T follicular helper cell (primary cell): ENCODE measurements around the gene SMAD3.
"Not testable (repeated sequence)": the region's sequence is repeated elsewhere in the genome, so short reads cannot be mapped to it uniquely, and the experiment has no call there.

Experiments
- DNase-seq: peaks from one replicate; pipeline ENCODE4 v3.0.0-alpha.2; 2020; ENCODE audit warnings: low read depth

Gene SMAD3

DNA sequence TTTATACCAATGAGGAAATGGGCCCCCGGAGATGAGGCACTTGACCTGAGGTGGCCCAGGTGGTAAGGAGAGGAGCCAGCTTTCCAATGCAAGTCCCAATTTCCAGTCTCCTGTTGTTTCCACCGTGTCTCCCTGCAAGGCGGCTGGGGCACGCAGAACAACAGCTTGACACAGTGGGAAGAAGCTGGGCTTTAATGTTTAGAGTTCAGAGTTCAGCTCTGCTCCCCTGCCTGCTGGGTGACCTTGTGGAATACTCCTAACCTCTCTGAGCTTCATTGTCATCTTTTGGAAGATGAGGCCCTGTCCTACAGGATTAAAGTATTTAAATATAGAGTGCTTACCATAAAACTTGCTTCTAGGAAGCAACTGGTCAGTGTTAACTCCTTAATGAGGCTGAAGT, 80.3 kb downstream of the SMAD3 start:
- DNase-seq, result no peak

DNA sequence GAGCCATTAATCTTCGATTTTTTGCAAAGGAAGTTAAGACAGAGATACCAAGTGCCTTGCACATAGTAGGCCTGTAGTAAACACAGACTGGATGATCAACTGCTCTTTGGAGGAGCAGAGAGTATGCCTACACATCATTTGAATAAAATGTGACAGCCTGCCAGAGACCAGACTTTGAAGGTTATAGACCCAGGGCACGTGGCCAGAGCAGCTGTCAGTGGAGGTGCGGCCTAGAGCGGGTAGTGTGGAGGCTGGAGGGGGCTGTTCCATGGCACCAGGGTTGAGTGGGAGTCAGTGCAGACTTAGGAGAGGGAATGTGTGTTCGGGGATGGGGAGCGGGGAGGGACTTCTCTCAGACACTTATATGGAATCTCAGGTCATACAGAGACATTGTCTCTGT, 80.8 kb downstream of the SMAD3 start:
- DNase-seq, result no peak

DNA sequence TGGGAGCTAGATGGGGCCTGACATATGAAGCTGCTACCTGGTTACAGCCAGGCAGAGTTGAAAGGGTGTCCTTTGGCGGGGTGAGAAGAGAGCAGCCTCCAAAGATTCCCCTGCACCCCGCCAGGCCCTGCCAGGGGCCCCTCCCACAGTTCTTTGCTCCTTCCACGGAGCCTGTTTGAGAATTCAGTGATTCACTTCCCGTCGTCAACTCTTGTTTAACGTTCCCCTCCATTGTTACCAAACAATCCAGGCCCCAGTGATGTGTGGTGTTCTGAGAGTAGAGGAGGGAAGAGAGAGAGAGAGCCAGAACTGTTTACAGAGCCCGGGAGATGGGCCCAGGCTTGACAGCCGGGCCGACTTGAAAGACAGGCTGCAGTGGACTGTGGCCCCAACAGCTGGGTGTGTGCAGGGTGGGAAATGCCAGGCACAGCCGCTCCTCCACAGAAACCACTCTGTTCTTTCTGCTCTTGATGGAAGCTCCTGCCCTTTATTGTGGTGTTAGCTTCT, 81.5 kb downstream of the SMAD3 start:
- peak; percentile 20 for DNase-seq

DNA sequence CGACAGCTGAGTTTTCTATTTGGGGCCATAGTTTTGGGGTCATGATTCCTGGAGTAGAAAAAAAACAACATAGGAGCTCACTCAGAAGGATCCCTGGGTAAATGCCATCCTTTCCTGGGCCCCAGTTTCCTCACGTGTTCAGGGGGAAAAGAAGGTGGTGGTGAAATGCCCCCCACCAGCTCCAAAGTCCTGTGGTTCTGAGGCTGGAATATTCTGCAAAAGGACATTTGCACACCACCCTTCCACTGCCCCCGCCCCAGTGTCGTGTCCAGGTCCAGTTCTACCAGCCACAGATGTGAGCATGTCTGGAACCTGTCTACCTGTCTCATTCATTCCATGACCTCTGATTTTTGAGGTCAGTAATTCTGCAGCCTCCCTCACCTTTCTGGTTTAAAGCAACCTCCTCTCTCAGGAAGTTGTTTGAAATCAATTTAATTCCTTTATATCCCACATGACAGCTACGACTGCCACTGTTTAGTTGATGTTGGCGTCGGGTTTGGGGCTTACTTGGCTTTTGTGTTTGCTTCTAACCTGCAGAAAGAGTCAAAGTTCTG, 82.1 kb downstream of the SMAD3 start:
- DNase-seq, result no peak

DNA sequence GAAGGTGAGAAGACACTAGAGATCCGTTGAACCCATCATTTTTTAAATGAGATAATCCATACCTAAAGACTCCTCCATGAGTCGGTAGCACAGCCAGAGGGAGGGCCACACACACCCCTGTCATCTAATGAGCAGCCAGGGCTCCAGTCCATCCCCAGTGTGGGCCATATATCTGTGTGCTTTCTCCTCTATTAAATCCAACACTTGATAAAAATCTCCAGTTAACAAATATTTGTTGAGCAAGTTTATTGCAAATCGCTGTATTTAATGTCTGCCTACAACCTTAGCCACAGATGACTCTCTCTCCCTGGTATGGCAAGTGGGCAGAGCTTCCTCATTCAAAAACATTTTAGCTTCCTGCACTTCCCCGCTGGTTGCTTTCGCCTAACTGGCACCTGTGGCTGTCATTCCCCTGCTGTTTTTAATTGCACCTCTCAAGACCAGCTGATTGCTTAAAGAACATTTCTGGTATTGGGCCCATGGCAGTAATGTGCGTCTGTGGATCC, 82.8 kb downstream of the SMAD3 start:
- no peak for DNase-seq

DNA sequence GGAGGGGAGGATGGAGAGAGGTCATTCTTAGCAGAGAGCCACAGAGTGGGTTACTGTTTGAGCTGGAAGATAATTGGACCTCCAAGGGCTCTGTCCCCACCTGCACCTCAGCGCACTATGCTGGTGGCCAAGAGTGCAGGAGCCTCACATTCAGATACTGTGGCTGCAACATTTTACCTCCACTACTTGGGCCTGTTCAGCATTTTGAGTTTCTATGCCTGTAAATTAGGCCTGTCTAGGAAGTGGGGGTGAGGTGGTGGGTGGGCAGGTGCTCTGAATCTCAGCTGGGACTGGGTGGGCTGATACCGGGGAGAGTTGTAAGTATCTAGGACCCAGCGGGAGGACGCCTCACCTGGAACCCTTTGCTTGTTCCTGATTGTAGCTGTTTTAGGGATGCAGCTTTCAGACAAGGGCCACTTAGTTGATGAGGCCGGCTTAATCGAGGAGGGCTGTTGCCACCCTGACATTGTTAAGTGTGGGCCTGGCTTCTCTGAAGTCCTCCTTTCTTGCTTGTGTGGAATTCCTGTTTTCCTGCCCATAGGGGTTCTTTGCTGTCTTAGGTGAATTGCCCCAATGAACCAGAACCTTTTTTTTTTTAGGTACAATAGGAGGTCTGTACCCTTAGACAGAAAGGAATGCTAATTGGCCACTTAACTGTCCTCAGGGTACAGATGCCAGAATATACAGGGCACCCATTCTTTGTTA, 83.8 kb downstream of the SMAD3 start:
- no peak for DNase-seq

DNA sequence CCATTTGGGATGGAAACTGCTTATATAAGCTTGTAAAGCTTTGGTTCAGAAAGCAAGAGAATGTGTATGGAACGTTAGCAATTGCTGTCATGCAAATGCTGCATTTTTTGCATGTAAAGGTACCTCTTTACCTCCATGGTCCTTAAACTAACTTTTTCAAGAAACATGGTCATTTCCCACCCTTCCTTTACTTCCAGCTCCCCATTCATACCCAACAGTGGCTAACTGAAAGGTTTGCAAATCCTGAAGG, 84.3 kb downstream of the SMAD3 start:
- no peak for DNase-seq

DNA sequence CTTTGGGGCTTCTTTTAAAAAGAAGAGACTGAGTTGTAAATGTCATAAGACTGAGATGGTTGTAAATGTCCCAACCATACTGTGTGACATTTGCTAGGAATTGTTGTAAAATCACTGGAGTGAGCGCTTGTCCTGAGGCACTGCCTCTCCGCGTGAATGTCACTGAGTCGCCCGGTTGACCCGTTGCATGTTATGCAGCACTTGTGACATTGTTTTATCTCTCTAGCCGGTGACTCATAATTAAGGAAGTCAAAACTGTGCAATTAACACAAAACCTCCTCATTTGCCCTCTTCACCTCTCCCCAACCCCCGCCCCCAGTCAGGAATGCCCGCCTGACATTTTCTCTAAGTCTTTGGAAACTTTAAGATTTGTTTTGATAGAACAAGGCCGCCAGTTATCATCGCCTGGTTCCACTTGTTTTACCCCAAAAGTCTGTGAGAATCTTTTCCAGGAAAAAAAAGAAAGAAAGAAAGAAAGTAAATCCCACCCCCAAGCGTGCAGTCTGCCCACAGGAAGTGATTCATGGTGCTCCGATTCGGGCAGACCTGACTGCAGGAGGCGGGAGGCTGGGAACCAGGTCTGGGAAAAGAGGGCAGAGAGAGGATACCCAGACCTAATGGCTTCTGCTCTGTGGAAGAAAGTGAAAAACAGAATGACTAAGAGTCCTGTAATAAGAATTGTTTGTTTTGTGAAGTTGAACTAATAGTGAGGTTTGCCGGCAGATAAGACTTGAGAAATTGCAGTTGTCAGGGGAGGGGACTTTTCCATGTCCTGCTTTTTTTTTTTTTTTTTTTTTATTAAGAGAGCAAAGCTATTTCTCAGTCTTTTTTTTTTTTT, 84.8 kb downstream of the SMAD3 start:
- no peak for DNase-seq

DNA sequence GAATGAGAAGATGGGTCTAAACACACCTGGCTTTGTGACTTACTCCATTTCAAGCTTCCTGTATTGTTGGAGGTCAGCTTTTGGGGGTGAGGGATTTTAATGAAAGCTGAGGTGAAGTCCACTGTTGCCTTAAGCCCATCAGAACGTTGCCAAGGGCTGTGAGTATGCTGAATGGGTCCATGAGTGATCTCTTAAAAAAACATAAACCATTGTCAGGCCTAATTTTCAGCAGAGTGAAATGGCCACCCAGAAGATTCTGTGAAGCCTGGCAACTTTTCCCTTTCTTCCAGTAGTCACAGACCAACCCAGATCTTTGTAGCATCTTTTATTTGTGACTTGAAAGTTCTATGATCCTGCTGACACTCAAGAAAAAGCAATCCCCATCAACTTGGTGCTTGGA, 87.0 kb downstream of the SMAD3 start:
- DNase-seq, result no peak

DNA sequence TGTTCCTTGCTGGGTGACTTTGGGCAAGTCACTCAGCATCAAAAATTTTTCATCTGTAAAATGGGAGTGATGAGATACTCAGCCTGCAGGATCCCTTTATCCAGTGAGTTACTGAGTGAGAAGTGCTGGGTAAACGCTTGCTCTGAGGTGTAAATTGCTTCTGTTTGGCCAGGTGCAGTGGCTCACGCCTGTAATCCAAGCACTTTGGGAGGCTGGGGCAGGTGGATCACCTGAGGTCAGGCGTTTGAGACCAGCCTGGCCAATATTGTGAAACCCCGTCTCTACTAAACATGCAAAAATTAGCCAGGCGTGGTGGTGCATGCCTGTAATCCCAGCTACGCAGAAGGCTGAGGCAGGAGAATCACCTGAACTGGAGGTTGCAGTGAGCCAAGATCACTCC, 87.6 kb downstream of the SMAD3 start:
- DNase-seq, result not testable (repeated sequence)

DNA sequence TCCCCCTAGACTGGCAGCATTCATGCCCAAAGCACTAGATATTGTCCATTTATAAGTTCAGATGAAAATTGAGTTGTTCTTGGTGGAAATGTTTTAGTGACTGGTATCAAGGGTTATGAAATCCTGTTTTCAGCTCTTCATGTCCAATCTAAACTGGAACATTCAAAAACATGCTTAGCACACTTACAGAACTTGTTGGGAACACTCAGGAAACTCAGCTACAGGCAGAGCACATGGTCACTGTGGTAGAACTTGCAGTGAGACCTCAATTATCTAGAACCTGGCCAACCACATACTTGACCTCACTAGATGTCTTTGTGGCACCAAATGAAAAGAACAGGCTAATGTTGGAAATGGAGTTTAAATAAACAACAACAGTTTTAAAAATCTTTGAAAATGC, 88.8 kb downstream of the SMAD3 start:
- no peak for DNase-seq

DNA sequence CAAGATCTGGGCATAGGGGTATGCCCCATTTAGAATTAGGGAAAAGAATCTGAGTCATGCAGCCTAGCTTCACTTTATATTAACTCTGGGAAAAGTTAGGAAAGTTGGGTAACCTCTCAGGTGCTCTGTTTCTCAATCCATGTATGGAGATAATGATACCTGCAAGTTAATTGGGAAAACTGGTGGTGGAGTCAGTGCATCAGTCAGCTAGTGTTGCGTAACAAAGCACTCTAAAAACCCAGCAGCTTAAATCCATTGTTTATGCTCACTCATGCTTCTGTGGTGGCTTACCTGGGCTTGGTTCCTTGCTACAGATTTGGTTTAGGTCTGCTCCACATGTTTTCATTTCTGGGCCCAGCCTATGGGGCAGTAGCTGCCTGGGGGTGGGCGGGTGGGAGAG, 91.0 kb downstream of the SMAD3 start:
- DNase-seq, result no peak

DNA sequence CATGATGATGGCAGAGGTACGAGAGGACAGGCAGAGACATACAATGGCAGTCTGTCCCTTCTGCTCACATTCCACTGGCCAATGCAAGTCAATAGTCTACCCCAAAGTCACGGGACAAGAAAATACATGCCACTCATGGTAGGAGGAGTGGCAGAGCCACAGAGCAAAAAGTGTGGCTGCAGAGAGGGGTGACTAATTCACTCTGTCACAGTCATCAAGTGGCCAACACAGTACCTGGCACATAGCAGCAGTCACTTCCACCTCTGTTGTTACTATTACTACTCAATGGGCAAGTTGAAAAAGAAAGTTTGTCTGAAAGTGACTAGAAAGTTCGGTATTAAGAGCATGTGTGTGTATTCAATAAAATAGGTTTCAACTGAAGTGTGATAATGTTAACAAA, 91.4 kb downstream of the SMAD3 start:
- no peak for DNase-seq

DNA sequence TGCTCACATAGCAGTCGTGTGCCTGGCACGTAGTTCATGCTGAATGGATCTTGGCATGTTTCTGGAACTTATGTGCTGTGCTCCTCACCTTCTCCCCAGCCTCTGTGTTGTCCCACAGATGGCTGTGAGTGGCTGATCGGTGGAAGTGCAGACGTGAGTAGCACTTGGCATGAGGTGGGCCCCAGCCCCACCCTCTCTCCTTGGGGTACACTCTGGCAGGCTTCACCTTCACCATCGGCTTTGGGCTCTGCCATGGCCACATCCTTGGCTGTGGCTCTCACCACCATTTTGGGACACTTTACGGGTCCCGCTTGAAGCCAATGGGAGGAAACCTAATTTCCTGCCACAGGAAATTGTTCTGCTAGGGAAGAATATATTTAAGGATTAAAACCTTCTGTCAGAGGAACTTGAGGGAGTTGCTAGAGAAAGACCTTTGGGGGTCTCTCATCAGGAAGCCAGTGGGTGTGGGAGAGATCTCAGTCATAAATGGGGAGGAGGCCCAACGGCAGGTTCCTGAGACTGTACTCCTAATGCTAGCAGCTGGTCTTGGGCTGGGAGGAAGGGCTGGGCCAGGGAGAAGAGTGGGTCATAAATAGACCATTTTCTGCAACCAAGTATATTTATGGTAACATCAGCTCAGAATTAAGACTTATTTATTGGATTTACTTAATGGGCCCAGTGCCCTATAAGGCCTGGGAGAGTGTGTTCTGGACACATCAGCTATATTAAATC, 92.3 kb downstream of the SMAD3 start:
- no peak for DNase-seq

DNA sequence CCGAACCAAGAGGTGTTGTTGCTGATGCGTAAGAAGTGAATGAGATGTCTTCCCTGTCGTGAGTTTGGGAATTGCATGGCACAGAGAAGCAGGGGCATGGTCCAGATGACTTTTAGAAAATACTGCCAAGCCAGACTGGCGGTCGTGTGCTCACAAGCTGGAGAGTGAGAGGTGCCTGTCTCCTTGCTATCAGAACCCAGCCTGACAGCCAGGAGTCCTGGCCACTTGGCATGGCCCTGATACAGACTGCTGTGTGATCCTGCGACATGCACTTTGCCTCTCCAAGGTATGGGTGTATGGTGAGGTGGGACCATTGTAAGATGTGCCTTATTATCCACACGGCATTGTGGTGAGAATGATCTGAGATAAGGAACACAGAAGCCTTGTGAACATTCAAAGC, 93.0 kb downstream of the SMAD3 start:
- no peak for DNase-seq

DNA sequence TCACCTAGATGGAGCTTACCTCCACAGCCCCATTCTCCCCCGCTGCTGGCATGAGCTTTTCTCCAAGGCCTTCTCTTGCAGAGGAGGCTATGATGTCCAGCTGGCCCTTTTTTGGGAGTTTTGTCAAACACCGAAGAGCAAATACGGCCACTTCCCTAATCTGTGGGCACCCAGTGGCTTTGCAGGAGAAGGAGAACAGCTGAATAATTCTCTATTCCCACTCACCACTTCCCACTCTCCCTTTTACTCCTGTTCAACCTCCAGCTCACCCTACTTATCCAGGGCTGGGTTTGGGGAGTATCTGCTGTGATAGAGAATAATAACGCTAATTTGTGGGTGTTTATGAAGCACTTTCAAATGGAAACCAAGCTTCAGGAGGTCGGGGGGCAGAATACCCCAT, 96.0 kb downstream of the SMAD3 start:
- no peak for DNase-seq

DNA sequence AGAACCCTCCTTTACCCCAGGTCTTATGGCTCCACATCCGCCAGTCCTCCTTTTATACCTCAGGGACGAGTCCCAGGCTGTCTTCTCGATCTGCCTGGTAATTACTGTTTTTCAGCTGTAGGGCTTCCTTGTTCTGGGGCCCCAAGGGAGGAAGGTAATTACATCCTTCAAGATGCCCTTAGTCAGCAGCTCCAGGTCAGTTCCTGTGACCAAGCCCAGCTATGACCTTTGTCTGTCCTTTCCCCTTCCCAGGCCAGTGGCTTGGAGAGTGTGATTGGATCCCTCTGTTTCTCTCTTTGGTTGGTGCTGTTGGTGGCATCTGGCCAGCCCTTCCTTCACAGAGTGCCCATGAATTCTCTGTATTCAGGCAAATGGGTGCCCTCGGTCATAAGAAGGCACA, 96.5 kb downstream of the SMAD3 start:
- no peak for DNase-seq

DNA sequence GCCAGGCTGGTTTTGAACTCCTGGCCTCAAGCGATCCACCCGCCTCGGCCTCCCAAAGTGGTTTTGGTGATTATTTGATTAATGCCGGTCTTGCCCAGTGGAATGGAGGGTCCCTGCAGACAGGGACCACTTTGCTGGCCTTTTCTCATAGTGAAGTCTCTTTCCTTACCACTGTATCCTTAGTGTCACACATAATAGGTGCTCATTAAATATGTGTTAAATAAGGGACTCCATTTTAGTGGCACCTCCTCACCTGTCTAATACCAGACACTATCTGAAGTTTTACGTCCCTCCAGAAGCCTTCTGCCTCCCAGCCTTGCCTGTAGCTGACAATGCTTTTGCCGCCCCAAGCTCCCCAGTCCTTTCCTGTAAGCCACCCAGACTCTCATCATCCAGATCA, 97.8 kb downstream of the SMAD3 start:
- no peak for DNase-seq

DNA sequence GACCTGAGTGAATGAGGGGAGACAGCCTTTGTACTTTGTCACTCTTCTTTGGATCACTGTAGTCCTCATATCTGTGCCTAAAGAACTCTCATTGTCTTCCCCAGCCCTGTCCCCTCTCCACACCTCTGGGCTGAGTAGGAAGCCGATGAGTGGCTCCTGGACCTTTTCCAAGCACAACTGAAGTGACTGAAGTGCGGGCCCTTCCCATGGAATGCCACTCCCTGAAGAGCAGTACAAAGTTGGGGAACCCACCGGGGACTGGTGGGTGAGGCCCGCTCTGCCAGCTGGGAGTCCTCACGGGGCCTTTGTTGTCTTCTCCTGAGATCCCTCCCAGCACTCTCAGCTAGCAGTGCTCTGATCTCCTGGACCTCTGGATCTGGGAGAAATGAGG, 99.0 kb downstream of the SMAD3 start:
- DNase-seq, result no peak

DNA sequence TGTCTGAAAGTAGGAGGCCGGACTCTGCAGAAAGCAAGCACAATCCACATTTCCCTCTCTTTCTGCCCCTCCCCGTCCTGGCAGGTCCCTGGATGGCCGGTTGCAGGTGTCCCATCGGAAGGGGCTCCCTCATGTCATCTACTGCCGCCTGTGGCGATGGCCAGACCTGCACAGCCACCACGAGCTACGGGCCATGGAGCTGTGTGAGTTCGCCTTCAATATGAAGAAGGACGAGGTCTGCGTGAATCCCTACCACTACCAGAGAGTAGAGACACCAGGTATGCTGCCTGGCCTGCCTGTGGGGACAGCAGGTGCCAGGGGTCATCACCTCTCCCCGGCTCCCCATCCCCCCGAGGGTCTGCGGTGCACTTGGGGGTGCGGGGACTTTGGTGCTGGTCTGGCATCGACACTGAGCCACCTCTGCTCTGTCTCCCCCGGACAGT, 99.4 kb downstream of the SMAD3 start:
- no peak for DNase-seq

DNA sequence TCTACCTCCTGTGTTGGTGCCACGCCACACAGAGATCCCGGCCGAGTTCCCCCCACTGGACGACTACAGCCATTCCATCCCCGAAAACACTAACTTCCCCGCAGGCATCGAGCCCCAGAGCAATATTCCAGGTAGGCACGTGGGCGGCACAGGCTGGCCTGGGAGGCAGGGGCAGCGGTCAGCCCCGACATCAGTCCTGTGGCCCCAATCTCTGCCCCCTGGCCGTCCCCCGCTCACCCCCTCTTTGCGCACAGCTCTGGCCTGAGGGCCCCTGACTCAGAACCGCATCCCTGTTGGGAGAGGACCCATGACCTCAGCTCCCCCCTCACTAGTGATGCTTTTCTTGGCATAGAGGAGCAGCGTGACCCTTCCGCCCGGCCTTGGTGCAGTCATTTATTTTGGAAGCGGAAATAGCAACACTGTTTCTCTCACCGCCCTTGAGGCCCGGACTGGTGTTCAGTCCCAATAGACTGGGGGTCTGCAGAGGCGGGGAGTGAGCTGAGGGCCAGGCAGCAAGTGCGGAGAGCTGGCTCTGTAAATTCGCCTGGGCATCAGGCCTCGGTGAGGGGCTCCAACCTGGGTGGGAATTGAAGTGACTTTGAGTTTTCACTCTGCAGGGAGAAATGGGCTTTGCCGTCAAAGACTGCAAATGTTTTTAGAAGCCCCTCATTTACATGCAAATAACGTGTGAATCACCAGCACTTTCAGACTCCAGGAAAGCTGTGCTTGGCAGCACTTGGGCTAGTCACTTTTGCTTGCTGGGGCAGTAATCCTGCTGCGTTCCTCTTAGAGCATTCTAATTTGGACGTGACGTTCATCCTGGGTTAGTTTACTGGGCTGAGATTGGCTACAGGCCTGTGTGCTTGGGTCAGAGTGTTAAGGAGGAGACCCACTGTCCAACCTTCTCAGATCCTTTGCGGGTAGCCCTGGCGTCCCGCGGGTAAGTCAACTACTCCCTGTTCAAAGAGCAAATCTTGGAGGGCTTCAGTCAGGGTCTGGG, 100.2 kb downstream of the SMAD3 start:
- no peak for DNase-seq
